Psoas muscle (tissue), 8 donors: ENCODE results near the gene MDC1. TPM values are rescaled to one million over a fixed set of nuclear protein-coding genes. Genes with fewer than 3 reads are reported as not detected.
A peak's percentile ranks its signal among the peaks of the same experiment; 100 is the strongest.

ENCODE experiments used
- ATAC-seq, 4 donors: fragments of 200-7000 bp; cut with Tn5 transposase; one replicate each; pipeline ENCODE4 v1.9.1; 2020; ENCODE audit warnings: moderate library complexity in 3 of 4, mild to moderate bottlenecking in 2 of 4
- DNase-seq, 2 donors: peaks; one replicate each; pipeline ENCODE4 v3.0.0-alpha.2; 2020
- H3K27ac ChIP-seq: fragments of 200-600 bp; one replicate; pipeline ENCODE4 v1.8.0; 2022
- H3K27me3 ChIP-seq, 3 donors: fragments of 200-600 bp in 1 of 3; one replicate each; pipeline versions ENCODE4 v1.6.1 to v1.8.0; 2013 to 2022; ENCODE audit warnings: low read length in 2 of 3, mild to moderate bottlenecking in 2 of 3, moderate library complexity in 1 of 3; ENCODE audit not compliant: insufficient read depth in 3 of 3
- H3K36me3 ChIP-seq, 2 donors: fragments of 200-600 bp in 1 of 2; one replicate each; pipeline versions ENCODE4 v1.6.1 to v1.8.0; 2013 to 2022; ENCODE audit warnings: low read depth in 1 of 2, mild to moderate bottlenecking in 1 of 2, moderate library complexity in 1 of 2; ENCODE audit not compliant: insufficient read depth in 1 of 2
- H3K4me1 ChIP-seq: fragments of 200-600 bp; one replicate; pipeline ENCODE4 v1.8.0; 2022
- H3K4me3 ChIP-seq: fragments of 200-600 bp; one replicate; pipeline ENCODE4 v1.8.0; 2022; ENCODE audit warnings: mild to moderate bottlenecking
- H3K9me3 ChIP-seq: fragments of 200-600 bp; one replicate; pipeline ENCODE4 v1.8.0; 2022
- CTCF ChIP-seq: fragments of 200-600 bp; IDR thresholded peaks from one replicate; pipeline ENCODE4 v1.8.0; 2022; ENCODE audit warnings: antibody characterized with exemption
- WGBS, 3 donors: extraction: QIAGEN DNeasy Blood & Tissue Kit; methylation state at CpG; one replicate each; pipeline versions ENCODE4 v1.1.6 to v1.1.7; 2013; 5-methylcytosine and 5-hydroxymethylcytosine counted together
- intact Hi-C, 2 donors: fragments of 100-400 bp; cut with DNase I; formaldehyde crosslinking; loops; one replicate each; pipeline versions ENCODE4 v1.11.0 to v1.14.2; 2022
- polyA plus RNA-seq, 3 donors: library from polyadenylated mRNA; stranded (reverse); fragments of 200-250 nt; gene quantifications; one replicate each; pipeline ENCODE4 v1.2.3, GENCODE V29; 2013
- total RNA-seq, 4 donors: library from RNA; stranded (reverse); fragmentation: NEBNext Ultra II Directional in 2 of 4; extraction: Animal tissue kit (Norgen Biotek cat#: 25700) in 2 of 4; gene quantifications; one replicate each; pipeline versions ENCODE4 v1.2.1 to v1.2.4, GENCODE V29; 2021 to 2023
- donor health status: healthy with polysubstance abuse.
- donor health status: DM: no; HTN: no; CAD: no; lungs with moderate emphysema.
- donor health status: Bipolar disorder and iron deficiency.
- donor health status: healthy.
- donor health status: DM: yes; HTN: yes; CAD: no.
- donor health status: DM: no; HTN: no; CAD: no.
- donor health status: DM: no; HTN: no; CAD: no.
- donor health status: DM: yes; HTN: yes; CAD: no.

Gene MDC1
- total and polyA plus RNA-seq, 7 donors = 4.1 to 18.0 (median 12.7) TPM

- intact Hi-C loops = loop anchor here in 1 of 2 donors (2.0 to 10.0 kb wide), 2 partner anchors 35 to 399 kb away; partner anchors contain the start of gene TUBB
- no peak for TF ChIP-seq CTCF
- peaks cover 0 to 11% of the 10 kb centered on the region in 2 donors for H3K36me3 ChIP-seq
- DNase-seq (peak; percentile 87 to 90), ATAC-seq (peak; percentile 34 to 60 (median 52))
- no peaks in the 10 kb centered on the region for H3K9me3 ChIP-seq
- 4 to 8% (median 8%) methylated on average over 23 to 41 of the region's 41 CpGs for WGBS, 3 donors
- H3K27me3 ChIP-seq = no peaks in the 10 kb centered on the region
- H3K4me1 ChIP-seq = peaks cover 36% of the 10 kb centered on the region
- H3K27ac ChIP-seq = peak within 1 kb of the TSS; percentile 91
- peak within 1 kb of the TSS; percentile 85 for H3K4me3 ChIP-seq
These were observed 30.8 kb downstream of the MDC1 start, which contains the start of gene PPP1R18 for GRCh38 chr6:30686009-30686907. TSS of gene PPP1R18 (minus strand) at chr6:30686645. CDS start at chr6:30686018, 627 bp downstream.

DNA sequence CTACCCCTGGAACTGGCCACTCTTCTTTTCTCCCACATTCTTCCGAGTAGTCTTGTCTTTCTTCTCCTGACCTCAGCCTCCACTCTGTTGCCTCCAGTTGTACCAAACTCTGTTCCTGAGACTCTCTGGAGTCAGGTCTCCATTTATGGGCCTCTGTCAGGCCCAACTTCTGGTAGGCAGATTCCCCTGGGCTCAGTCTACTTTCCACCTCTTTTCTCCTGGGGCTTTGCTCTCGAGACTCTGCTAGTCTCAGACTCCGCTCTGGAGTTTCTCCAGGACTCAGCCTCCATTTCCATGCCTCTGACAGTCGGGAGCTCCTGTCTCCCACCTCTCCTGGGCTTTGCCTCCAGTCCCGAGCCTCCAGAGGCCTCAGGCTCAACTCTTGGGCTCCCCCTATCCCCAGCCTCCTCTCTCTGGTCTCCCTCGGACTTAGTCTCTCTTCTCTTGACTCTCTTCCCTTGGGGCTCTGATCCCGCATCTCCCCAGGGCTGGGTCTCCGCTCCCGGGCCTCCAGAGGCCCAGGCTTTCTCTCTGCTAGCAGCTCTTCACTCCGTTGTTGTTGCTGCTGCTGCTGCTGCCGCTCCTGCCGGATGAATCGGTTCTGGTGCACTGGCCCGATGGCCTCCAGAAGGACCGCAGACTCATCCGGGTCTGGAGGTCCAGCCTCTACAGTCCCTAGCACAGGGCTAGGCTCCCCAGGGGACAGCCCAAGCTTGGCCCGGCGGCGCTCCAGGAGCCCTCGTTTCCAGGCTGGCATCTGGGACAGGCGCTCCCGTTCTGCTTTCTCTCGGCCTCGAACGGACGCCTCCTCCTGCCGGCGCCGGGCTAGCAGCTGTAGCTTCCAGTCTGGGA is 31.7 kb downstream of the MDC1 start:
- H3K9me3 ChIP-seq = no peaks in the 10 kb centered on the region
- H3K4me1 ChIP-seq = peaks cover 35% of the 10 kb centered on the region
- ATAC-seq (no peak), DNase-seq (no peak)
- peaks cover 0 to 12% of the 10 kb centered on the region in 2 donors for H3K36me3 ChIP-seq
- H3K27me3 ChIP-seq = no peaks in the 10 kb centered on the region
- intact Hi-C loops = loop anchor here in 1 of 2 donors (2.0 to 10.0 kb wide), 2 partner anchors 35 to 399 kb away; partner anchors contain the start of gene TUBB
- H3K4me3 ChIP-seq = peak overlapping the region; percentile 85
- TF ChIP-seq CTCF = no peak
- WGBS, 3 donors = 37 to 55% (median 45%) methylated on average over 29 of the region's 29 CpGs
- peak overlapping the region; percentile 91 for H3K27ac ChIP-seq

- ATAC-seq = no peak
- no peak for TF ChIP-seq CTCF
- Histone ChIP-seq H3K27ac (peak overlapping the region; percentile 91), H3K36me3 (peaks cover 0 to 17% of the 10 kb centered on the region in 2 donors), H3K4me3 (peak overlapping the region; percentile 85), H3K4me1 (peaks cover 27% of the 10 kb centered on the region), H3K9me3 (no peaks in the 10 kb centered on the region), H3K27me3 (no peaks in the 10 kb centered on the region)
- intact Hi-C loops = loop anchor here in 1 of 2 donors (10.0 kb wide), 1 partner anchor 400 kb away; no protein-coding TSS in a partner anchor
- 42 to 46% (median 45%) methylated on average over 19 to 21 of the region's 21 CpGs for WGBS, 3 donors
- peak; percentile 53 to 77 for DNase-seq
These were observed 32.5 kb downstream of the MDC1 start for GRCh38 chr6:30684386-30685156.

GRCh38 chr6:30683980-30684338 is 33.1 kb downstream of the MDC1 start:
- peak overlapping the region; percentile 85 for H3K4me3 ChIP-seq
- H3K27ac ChIP-seq = peak overlapping the region; percentile 91
- H3K36me3 ChIP-seq = peaks cover 0 to 17% of the 10 kb centered on the region in 2 donors
- TF ChIP-seq CTCF = no peak
- intact Hi-C loops = loop anchor here in 1 of 2 donors (10.0 kb wide), 1 partner anchor 401 kb away; no protein-coding TSS in a partner anchor
- H3K9me3 ChIP-seq = no peaks in the 10 kb centered on the region
- 57 to 66% (median 59%) methylated on average over 2 of the region's 2 CpGs for WGBS, 3 donors
- H3K27me3 ChIP-seq = no peaks in the 10 kb centered on the region
- peaks cover 21% of the 10 kb centered on the region for H3K4me1 ChIP-seq
- ATAC-seq = no peak
- no peak for DNase-seq
